HCT116 (cell line): ENCODE results near the gene LIN7A. TPM values are rescaled to one million over a fixed set of nuclear protein-coding genes. Genes with fewer than 3 reads are reported as not detected.

Experiments used
- ATAC-seq: fragments of 200-7000 bp; cut with Tn5 transposase; 2 replicates; pipeline ENCODE4 v1.9.1; 2020; ENCODE audit warnings: mild to moderate bottlenecking, moderate library complexity
- BruUV-seq: library from RNA; stranded (reverse); fragments of 400-500 nt; replicated peaks from 2 replicates; lab custom pipeline; 2021; lab: Mats Ljungman, UMichigan
- CTCF ChIA-PET: fragments of 300-600 bp; sonication (Branson Sonifier 250); formaldehyde crosslinking; loops from one replicate; lab custom pipeline; 2021; ENCODE audit warnings: antibody characterized with exemption; lab: Charles Lee
- POLR2A ChIA-PET: fragments of 300-600, 350-600 bp; sonication (Branson Sonifier 250); formaldehyde crosslinking; loops from one replicate; lab custom pipeline; 2021; ENCODE audit warnings: antibody characterized with exemption; lab: Charles Lee
- RAD21 ChIA-PET, 2 experiments: fragments of 300-600 bp; sonication (Branson Sonifier 250); formaldehyde crosslinking; loops; one replicate each; lab custom pipeline; 2023; ENCODE audit warnings: low total read pairs in 2 of 2; ENCODE audit not compliant: uncharacterized antibody in 2 of 2, unreplicated experiment in 2 of 2, low non-redundant PET in 1 of 2; lab: Charles Lee
- DNase-seq: peaks from one replicate; pipeline ENCODE4 v3.0.0-alpha.2; 2010; ENCODE audit warnings: low read depth, low spot score
- H2AFZ ChIP-seq: fragments of 200-600 bp; shearing (Covaris generic), sonication (generic); 2 replicates; pipeline ENCODE4 v1.6.1; 2017; ENCODE audit warnings: low read depth, mixed run types, mixed read lengths, antibody characterized with exemption, low read length; ENCODE audit not compliant: poor library complexity, severe bottlenecking
- H3K27ac ChIP-seq: 2 replicates; pipeline ENCODE4 v1.5.1; 2012; ENCODE audit warnings: low read depth, low read length
- H3K27me3 ChIP-seq: fragments of 200-600 bp; sonication (generic); 2 replicates; pipeline ENCODE4 v1.6.1; 2016; ENCODE audit warnings: mixed run types, low read length, mixed read lengths; ENCODE audit not compliant: insufficient read depth
- H3K36me3 ChIP-seq, 2 experiments: fragments of 200-500 bp in 1 of 2; fragments of 200-600 bp in 1 of 2; sonication (Bioruptor generic) in 1 of 2; sonication (generic) in 1 of 2; 2 replicates each; pipeline versions ENCODE4 v1.5.1 to v1.6.1; 2014 to 2016; ENCODE audit warnings: low read length in 2 of 2, inconsistent platforms in 1 of 2, mixed read lengths in 1 of 2, mixed run types in 1 of 2; ENCODE audit not compliant: insufficient read depth in 2 of 2, control insufficient read depth in 1 of 2
- H3K4me1 ChIP-seq, 2 experiments: fragments of 200-600 bp in 1 of 2; sonication (generic) in 1 of 2; 2 replicates each; pipeline versions ENCODE4 v1.5.1 to v1.6.1; 2012 to 2017; ENCODE audit warnings: low read length in 2 of 2, inconsistent platforms in 1 of 2, mild to moderate bottlenecking in 1 of 2, mixed read lengths in 1 of 2, mixed run types in 1 of 2, moderate library complexity in 1 of 2; ENCODE audit not compliant: insufficient read depth in 2 of 2, control insufficient read depth in 1 of 2
- H3K4me2 ChIP-seq: fragments of 200-600 bp; sonication (generic); 2 replicates; pipeline ENCODE4 v1.6.1; 2017; ENCODE audit warnings: mixed run types, low read length, mixed read lengths
- H3K4me3 ChIP-seq, 2 experiments: fragments of 200-600 bp in 1 of 2; sonication (generic) in 1 of 2; replicated peaks in 1 of 2; 2 replicates each; pipeline ENCODE4 v1.5.1; 2011 to 2016; ENCODE audit warnings: low read length in 2 of 2, control low read depth in 1 of 2, low read depth in 1 of 2, mild to moderate bottlenecking in 1 of 2, mixed read lengths in 1 of 2, mixed run types in 1 of 2
- H3K79me2 ChIP-seq: fragments of 200-600 bp; sonication (generic); 2 replicates; pipeline ENCODE4 v1.6.1; 2017; ENCODE audit warnings: mild to moderate bottlenecking, mixed run types, low read length, moderate library complexity, mixed read lengths; ENCODE audit not compliant: insufficient read depth
- H3K9ac ChIP-seq: fragments of 200-600 bp; sonication (generic); 2 replicates; pipeline ENCODE4 v1.6.1; 2016; ENCODE audit warnings: low read length, mixed read lengths
- H3K9me2 ChIP-seq: fragments of 200-600 bp; sonication (generic), shearing (Covaris generic); 2 replicates; pipeline ENCODE4 v1.6.1; 2017; ENCODE audit warnings: mixed run types, mild to moderate bottlenecking, moderate library complexity; ENCODE audit not compliant: insufficient read depth
- H3K9me3 ChIP-seq, 2 experiments: fragments of 200-500 bp in 1 of 2; fragments of 200-600 bp in 1 of 2; sonication (Bioruptor generic) in 1 of 2; sonication (generic) in 1 of 2; 2 replicates each; pipeline ENCODE4 v1.6.1; 2014 to 2017; ENCODE audit warnings: low read length in 2 of 2, mixed read lengths in 2 of 2, inconsistent platforms in 1 of 2, low read depth in 1 of 2, mild to moderate bottlenecking in 1 of 2, mixed run types in 1 of 2, moderate library complexity in 1 of 2; ENCODE audit not compliant: control insufficient read depth in 1 of 2, insufficient read depth in 1 of 2
- H4K20me1 ChIP-seq: fragments of 200-600 bp; sonication (generic), shearing (Covaris generic); 2 replicates; pipeline ENCODE4 v1.6.1; 2017; ENCODE audit warnings: mixed run types, mild to moderate bottlenecking, moderate library complexity; ENCODE audit not compliant: insufficient read depth
- ATF3 ChIP-seq: IDR thresholded peaks from 2 replicates; pipeline ENCODE4 v1.6.1; 2012
- CTCF ChIP-seq, 3 experiments: fragments of 200-600 bp in 1 of 3; sonication (generic) in 1 of 3; IDR thresholded peaks in 2 of 3; conservative IDR thresholded peaks in 1 of 3; 2 replicates each; pipeline ENCODE4 v1.5.1; 2012 to 2017; ENCODE audit warnings: low read depth in 2 of 3, low read length in 2 of 3, antibody characterized with exemption in 1 of 3, borderline replicate concordance in 1 of 3, control low read depth in 1 of 3, mild to moderate bottlenecking in 1 of 3, mixed read lengths in 1 of 3, mixed run types in 1 of 3, moderate library complexity in 1 of 3; ENCODE audit not compliant: insufficient read depth in 1 of 3
- ELF1 ChIP-seq: IDR thresholded peaks from 2 replicates; pipeline ENCODE4 v1.6.1; 2012; ENCODE audit warnings: low read depth, borderline replicate concordance
- EZH2phosphoT487 ChIP-seq: fragments of 200-600 bp; IDR thresholded peaks from 2 replicates; pipeline ENCODE4 v1.6.1; 2018; ENCODE audit warnings: antibody characterized with exemption, borderline replicate concordance
- POLR2A ChIP-seq: IDR thresholded peaks from 2 replicates; pipeline ENCODE4 v1.7.0; 2011; ENCODE audit warnings: borderline replicate concordance; ENCODE audit not compliant: insufficient read depth, insufficient read length; ENCODE audit errors: extremely low read depth
- POLR2AphosphoS5 ChIP-seq: IDR thresholded peaks from 2 replicates; pipeline ENCODE4 v1.6.1; 2011; ENCODE audit warnings: mild to moderate bottlenecking, low read depth, low read length, moderate library complexity
- SIN3A ChIP-seq: IDR thresholded peaks from 2 replicates; pipeline ENCODE4 v1.6.1; 2012; ENCODE audit warnings: low read depth
- SRF ChIP-seq: IDR thresholded peaks from 2 replicates; pipeline ENCODE4 v1.6.1; 2012; ENCODE audit warnings: low read depth
- YY1 ChIP-seq: IDR thresholded peaks from 2 replicates; pipeline ENCODE4 v1.6.1; 2011; ENCODE audit warnings: low read length, low read depth, moderate library complexity, mild to moderate bottlenecking; ENCODE audit not compliant: insufficient replicate concordance; ENCODE audit errors: extremely low read depth
- ZBTB33 ChIP-seq: IDR thresholded peaks from 2 replicates; pipeline ENCODE4 v1.6.1; 2011; ENCODE audit warnings: mild to moderate bottlenecking, low read length, moderate library complexity; ENCODE audit not compliant: insufficient replicate concordance; ENCODE audit errors: extremely low read depth
- ZNF274 ChIP-seq: fragments of 200-500 bp; sonication (Bioruptor generic); IDR thresholded peaks from 2 replicates; pipeline ENCODE4 v1.6.1; 2014; ENCODE audit warnings: mild to moderate bottlenecking, low read depth, low read length, inconsistent platforms
- intact Hi-C: fragments of 100-400 bp; cut with micrococcal nuclease; formaldehyde crosslinking; loops from 2 replicates; pipeline ENCODE4 v1.10.0; 2022
- total RNA-seq: library from RNA; stranded (reverse); gene quantifications from one replicate; pipeline ENCODE4 v1.2.1, GENCODE V29; 2021; ENCODE audit not compliant: unreplicated experiment

LIN7A gene
- total RNA-seq, 1 experiment from 2014 or later: 1.5 TPM

GRCh38 chr12:80811957-80812708, 125.6 kb downstream of the LIN7A start:
- intact Hi-C loops: no loop called here
- no peak overlapping the region for H2AFZ ChIP-seq
- H3K27ac ChIP-seq: no peak overlapping the region
- RAD21 ChIA-PET: no interaction called here
- no TSS peak for BruUV-seq
- H3K4me3 ChIP-seq: no peak overlapping the region
- no peaks in the 10 kb centered on the region for H3K9me3 ChIP-seq
- CTCF ChIA-PET: no interaction called here
- no peak overlapping the region for H3K4me2 ChIP-seq
- TF ChIP-seq POLR2AphosphoS5 (no peak), SIN3A (no peak), ZNF274 (no peak), SRF (no peak), POLR2A (no peak), ATF3 (no peak), YY1 (no peak), EZH2phosphoT487 (no peak), ELF1 (no peak), ZBTB33 (no peak), CTCF (IDR thresholded peaks at IDR 0.05 in 2 of 3, conservative IDR thresholded peaks at IDR 0.05 in 1 of 3; ENCODE audit: borderline replicate concordance in 1 of 3, insufficient read depth in 1 of 3, low read depth in 2 of 3, low read length in 2 of 3) (no peak)
- no peak for DNase-seq
- no peaks in the 10 kb centered on the region for H3K9me2 ChIP-seq
- no peaks in the 10 kb centered on the region for H3K4me1 ChIP-seq
- H4K20me1 ChIP-seq: no peaks in the 10 kb centered on the region
- H3K36me3 ChIP-seq: no peaks in the 10 kb centered on the region; a peak in 1 of 4 replicates
- H3K79me2 ChIP-seq: no peaks in the 10 kb centered on the region
- ATAC-seq: no peak
- no peaks in the 10 kb centered on the region for H3K27me3 ChIP-seq
- POLR2A ChIA-PET: no interaction called here
- H3K9ac ChIP-seq: no peak overlapping the region
